ENCODE data around the gene TBC1D23.

DNA sequence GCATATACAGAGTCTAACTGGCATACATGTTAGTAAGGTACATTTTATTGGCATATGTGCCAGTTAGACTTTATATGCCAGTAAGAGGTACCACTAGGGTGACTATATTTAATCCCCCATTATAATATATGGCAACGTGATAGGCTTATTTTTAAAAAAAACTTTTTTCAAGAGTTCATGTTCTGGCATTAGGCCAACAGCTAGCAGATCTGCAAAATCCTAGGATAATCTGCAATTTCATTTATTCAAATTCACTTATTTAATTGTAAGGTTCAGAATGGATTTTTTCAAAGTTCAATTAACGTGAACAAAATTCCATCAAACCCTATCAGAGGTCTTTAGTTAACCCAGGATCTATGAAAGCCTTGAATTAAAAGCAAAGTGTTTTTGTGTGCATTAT, 105.6 kb downstream of the TBC1D23 start:
- TF ChIP-seq, protein P1, sequence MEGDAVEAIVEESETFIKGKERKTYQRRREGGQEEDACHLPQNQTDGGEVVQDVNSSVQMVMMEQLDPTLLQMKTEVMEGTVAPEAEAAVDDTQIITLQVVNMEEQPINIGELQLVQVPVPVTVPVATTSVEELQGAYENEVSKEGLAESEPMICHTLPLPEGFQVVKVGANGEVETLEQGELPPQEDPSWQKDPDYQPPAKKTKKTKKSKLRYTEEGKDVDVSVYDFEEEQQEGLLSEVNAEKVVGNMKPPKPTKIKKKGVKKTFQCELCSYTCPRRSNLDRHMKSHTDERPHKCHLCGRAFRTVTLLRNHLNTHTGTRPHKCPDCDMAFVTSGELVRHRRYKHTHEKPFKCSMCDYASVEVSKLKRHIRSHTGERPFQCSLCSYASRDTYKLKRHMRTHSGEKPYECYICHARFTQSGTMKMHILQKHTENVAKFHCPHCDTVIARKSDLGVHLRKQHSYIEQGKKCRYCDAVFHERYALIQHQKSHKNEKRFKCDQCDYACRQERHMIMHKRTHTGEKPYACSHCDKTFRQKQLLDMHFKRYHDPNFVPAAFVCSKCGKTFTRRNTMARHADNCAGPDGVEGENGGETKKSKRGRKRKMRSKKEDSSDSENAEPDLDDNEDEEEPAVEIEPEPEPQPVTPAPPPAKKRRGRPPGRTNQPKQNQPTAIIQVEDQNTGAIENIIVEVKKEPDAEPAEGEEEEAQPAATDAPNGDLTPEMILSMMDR (IDR thresholded peaks at IDR 0.05; ENCODE audit: poor library complexity): no peak
- TF ChIP-seq EZH2phosphoT487 (IDR thresholded peaks at IDR 0.05; ENCODE audit: low read depth, severe bottlenecking, unreplicated experiment): no peak
